Suprapubic skin (tissue), 3 donors: ENCODE measurements around the gene SEMA5A.

Experiments
- CTCF ChIP-seq, 2 donors: fragments of 200-600 bp in 1 of 2; fragments of 450-650 bp in 1 of 2; sonication (generic) in 1 of 2; IDR thresholded peaks; one replicate each; pipeline ENCODE4 v1.5.1; 2016 to 2019; ENCODE audit warnings: antibody characterized with exemption in 2 of 2, mild to moderate bottlenecking in 1 of 2, moderate library complexity in 1 of 2
- POLR2AphosphoS5 ChIP-seq, 3 donors: sonication (generic); formaldehyde crosslinking; IDR thresholded peaks; one replicate each; pipeline ENCODE4 v1.6.1; 2017; ENCODE audit warnings: antibody characterized with exemption in 3 of 3

- TF ChIP-seq CTCF (IDR thresholded peaks at IDR 0.05) (no peak), POLR2AphosphoS5 (IDR thresholded peaks at IDR 0.05) (no peak)
These were observed 304.2 kb downstream of the SEMA5A start for GRCh38 chr5:9241479-9242305.
